HG02885 (cell line): ENCODE results near the gene CCDC3.
"Not testable (repeated sequence)": the region's sequence is repeated elsewhere in the genome, so short reads cannot be mapped to it uniquely, and the experiment has no call there.

ENCODE experiments used
- ATAC-seq: cut with Tn5 transposase; IDR thresholded peaks from one replicate; pipeline ENCODE4 v1.9.1; 2021; ENCODE audit warnings: mild to moderate bottlenecking; ENCODE audit not compliant: unreplicated experiment, poor library complexity

The CCDC3 gene

DNA sequence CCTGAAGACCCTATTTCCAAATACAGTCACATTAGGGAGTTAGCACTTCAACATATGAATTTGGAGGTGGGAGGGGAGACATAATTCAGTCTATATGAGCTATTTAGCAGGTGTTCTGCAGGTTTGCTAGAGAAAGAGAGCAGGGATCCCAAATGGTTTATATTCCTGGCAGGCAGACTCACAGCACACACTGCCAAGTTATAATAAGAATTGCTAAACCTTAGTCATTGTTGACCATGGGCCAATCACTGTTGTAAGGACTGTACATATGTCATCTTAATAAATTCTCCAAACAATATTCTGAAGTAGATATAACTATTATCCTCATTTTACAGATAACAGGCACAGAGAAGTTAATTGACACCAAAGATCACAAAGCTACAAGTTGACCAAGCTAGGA lies 1.5 kb upstream of the CCDC3 start:
- no peak for ATAC-seq

DNA sequence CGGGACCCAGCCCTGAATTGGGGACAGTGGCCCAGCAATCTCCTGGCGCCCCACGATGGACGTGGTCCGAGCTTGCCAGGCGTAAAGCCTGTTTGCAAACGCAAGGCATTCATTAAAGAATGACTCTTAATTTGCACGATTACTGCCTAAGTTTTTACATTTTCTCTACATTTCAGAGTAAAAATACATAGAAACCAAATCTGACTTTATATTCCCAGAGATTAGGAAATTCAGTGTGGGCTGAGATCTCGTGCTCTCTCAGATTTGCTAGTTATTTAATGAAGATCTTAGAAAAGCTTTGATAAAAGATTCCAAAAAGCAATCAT lies 337 bp upstream of the CCDC3 start:
- ATAC-seq: no peak

DNA sequence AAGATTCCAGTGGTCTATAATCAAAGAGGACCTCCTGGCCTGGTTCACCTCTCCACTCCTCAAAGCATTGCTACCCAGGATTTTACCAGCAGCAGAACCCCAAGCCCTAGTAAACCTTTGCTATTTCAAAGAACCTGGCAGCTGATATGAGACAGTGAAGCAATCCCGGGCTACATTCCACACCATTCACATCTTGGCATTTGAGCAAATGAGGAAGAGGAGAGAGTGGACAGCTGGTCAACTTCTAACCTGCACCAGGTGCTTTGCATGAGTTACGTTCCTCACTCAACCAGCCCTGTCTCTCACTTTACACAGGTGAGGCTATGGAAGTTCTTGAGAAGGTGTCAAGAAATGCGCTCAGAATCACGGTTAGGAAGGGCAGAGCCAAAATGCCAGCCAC lies 1.1 kb downstream of the CCDC3 start:
- ATAC-seq: no peak

DNA sequence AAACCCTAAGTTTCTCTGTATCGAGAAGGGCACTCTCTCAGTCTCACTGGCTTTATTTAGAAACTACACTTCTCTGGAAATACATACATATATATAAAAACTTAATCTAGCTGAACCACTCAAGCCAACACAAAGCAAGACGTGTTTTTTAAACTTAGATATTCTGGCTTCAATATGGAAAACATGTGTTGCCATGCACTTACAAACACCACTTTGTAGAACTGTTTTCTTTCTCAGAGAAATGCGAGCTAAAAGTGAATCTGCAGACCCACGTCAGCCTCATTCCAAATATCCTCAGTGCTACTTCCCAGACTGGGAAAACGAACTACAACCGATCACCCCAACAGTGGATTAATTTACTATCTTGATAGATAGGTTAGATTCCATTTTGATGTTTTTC lies 1.7 kb downstream of the CCDC3 start:
- ATAC-seq: no peak

DNA sequence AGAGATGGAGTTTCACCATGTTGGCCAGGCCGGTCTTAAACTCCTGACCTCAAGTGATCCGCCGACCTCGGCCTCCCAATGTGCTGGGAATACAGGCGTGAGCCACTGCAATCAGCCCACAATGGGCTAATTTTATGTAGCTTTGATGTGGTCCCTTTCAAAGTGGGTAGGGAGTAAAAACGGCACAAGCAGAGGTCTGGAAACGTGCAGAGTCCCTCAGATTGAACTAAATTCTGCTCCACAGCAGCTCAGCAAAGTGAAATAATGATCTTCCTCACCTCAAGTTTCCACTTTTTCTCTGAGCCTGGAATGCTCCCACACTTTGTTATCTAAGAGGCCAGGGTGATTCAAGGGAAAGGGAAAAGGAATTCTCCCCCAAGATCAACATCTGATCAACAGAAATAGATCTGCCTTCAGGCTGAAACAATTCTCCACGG lies 6.1 kb downstream of the CCDC3 start:
- no peak for ATAC-seq

DNA sequence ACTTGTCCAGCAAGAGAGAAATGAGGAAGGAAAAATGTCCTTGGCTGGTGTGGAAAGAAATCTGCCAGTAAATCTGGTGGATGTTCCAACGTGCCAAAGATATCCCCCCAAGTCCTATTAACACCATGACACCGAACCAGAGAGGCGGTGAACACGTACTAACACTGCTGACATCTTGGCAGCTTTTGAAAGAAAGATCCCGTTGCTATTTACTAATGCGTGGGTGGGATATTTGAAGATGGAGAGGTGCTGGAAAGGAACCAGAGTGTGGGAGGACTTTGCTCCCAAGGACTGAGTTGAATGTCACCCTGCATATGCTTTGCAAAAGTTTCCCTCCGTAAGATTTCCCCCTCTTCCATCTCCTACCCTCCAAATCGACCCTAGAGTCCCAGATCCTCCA lies 7.9 kb downstream of the CCDC3 start:
- no peak for ATAC-seq

DNA sequence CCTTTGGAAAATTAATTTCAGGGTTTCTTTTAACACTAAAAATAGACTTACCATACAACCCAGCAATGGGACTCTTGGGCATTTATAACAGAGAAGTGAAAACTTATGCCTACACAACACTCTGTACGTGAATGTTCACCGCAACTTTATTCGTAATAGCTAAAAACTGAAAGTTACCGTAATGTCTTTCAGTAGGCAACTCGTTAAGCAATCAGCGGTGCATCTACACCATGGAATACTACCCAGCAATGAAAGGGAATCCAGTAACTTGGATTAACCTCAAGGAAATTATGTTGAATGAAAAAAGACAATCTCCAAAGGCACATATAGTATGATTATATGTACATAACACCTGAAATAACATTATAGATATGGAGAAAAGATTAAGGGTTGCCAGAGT lies 16.2 kb downstream of the CCDC3 start:
- no peak for ATAC-seq

DNA sequence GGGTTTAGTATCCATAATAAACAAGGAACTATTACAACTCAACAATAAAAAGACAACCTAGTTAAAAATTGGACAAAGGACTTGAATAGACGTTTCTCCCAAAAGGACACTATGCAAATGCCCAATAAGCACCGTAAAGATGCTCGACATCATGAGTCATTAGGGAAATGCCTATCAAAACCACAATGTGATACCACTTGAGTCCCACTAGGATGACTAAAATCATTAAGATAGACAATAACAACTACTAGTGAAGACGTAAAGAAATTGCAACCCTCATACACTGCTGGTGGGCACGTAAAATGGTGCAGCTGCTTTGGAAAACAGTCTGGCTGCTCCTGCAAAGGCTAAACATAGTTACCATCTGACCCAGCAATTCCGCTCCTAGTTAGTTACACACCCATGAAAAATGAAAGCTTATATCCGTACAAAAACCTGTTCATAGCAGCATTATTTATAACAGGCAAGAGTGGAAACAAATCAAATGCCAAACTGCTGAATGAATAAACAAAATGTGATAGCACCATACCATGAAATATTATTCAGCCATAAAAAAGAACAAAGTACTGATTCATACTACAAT lies 17.3 kb downstream of the CCDC3 start:
- ATAC-seq: no peak

DNA sequence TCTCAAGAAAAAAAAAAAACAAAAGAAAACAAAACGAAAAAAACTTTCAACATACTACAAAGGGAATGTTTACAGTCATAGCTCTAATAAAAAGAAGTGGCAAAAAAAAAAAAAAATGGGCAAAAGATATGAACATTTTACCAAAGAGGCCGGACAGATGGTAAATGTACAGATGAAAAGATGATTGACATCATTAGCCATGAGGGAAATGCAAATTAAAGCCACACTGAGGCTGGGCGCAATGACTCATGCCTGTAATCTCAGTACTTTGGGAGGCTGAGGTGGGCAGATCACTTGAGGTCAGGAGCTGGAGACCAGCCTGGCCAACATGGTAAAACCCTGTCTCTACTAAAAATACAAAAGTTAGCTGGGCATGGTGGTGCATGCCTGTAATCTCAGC lies 17.9 kb downstream of the CCDC3 start:
- not testable (repeated sequence) for ATAC-seq

DNA sequence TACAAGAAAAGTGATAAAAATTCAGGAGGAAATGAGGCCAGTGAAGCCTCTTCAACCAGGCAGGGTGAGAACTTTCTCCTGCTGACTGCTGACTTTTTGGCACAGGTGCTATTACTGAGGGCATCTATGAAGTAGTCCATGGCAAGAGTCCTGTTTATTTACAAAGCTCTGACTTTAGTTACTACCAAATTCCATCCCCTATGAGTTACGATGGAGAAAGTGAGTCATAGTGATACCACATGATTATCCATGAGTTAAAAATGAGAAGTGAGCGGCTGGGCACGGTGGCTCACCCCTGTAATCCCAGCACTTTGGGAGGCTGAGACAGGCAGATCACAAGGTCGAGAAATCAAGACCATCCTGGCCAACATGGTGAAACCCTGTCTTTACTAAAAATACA lies 19.9 kb downstream of the CCDC3 start:
- ATAC-seq: no peak

DNA sequence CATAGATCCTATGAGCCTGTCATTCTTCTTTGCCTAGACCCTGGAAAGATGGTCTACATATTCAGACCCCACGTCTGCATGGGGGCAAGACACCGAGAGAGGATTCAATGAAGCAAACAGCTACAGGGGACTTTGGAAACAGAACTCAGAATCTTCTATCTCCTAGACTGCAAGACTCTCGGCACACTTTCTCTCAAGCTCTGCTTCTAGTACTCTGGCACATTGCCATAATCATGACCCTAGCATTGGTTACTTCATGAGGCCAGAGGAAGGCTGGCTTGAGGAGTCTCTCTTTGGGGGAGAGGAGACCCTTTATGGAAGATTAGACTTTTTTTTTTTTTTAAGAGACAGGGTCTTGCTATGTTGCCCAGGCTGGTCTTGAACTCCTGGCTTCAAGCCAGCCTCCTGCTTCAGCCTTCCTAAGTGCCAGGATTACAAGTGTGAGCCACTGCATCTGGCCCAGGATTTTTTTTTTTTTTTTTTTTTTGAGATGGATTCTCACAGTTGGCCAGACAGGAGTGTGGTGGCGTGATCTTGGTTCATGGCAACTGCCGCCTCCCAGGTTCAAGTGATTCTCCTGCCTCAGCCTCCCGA lies 20.7 kb downstream of the CCDC3 start:
- ATAC-seq: no peak

DNA sequence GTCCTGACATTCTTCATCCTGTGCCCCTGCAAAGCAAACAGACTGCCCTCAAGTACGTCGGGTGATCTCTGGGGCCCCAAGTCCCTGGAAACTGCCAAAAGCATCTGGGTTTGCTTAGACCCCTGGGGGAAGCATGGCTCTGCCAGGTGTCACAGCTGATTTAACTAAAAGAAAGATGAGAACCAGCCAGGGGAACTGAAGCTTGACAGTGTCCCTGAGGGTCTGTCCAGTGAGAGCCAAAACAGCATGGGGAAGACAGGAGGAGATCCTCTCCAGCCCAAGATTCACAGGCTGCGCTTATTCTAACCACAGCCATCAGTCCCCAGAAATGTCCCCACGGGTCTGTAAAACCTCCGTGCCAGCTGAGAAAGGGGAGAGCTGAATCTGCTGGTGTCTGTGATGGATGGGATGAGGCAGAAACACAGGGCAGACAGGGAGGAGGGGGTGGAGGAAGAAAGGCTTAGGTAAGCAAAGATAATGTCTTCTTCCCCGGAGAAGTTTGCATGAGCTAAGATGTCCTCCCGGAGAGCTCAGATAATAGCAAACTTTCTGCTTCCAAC lies 21.3 kb downstream of the CCDC3 start:
- ATAC-seq: no peak

DNA sequence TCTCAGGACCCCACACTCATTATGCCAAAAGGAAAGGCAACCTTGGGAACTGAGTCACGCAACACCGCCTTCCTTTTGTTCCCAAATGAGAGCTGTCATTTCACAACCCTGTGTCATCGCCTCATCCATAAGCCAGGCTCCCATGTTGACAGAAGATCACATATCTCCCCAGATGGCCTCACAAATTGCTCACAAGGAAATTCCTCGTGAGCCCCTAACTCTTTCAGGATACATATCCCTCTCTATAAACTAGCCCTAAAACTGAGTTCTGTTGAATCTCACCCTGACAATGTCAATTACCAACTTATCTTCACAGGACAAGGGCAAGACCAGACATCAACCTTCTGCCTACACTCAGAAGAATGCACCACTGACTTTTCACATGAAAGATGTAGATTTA lies 22.6 kb downstream of the CCDC3 start:
- no peak for ATAC-seq

DNA sequence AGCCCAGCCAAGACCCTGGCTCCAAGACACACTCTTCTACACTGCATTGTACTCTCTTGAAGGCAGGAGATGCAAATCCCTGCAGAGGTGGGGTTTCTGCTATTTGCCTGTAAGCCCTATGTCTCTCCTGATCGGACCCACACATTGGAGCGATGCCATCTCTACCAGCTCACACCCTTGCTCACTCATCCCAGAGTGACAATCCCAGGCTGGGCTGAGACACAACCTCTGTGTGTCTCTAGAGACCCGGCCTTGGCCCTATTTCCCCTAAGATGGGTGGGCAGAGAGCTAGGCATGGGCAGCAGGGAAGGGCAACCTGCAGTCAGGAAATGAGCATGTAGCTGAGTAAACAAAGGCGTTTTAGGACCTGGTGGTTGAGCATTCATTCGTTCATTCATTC lies 25.6 kb downstream of the CCDC3 start:
- ATAC-seq: no peak

DNA sequence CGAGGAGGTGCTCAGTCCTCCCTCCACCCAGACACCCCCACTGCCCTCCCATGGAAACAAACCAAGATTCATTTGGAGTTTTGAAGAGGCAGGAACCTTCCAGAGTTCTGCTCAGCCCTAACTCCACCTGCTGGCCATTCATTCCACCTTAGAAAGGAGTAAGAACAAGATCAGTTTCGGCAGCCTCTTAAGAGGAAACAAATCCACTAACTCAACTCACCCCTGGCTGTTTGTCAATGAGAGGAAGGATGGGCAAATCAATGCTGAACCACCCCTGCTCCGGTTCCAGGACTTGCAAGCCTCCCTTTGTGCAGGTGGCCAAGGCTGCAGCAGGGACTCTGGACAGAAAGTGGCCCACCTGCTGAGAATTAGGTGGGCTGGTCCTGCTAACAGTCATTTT lies 26.2 kb downstream of the CCDC3 start:
- no peak for ATAC-seq

DNA sequence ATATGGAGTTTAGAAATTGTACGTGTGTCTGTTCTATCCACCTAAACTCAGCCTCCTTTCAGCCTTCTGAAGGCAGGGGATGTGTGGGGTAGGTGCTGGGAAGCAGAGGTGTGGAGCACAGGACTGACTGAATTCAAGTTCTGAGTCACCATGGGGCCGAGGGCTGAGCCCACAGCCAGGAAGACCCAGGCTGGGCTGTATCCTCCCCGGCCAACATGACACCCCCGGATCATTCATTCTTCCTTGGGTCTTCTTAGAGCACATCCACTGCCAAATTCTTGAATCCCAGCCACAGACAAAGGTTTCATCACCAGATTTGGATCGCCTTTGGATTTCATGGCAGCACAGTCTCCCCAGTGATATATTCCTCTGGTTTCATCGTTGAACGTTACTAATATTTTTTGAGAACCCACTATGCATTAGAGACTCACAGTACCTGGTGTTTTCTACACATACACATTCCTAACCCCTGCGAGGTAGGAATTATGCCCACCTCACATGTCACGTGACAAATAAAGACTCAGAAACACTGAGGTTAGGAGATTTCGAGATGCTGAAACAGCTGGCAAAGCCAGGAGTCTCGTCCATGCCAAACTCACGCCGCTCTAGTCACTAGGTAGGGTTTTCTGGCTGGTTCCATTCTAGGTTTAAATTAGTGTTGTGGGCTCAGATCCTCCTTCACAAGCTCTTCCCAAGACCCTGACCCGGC lies 26.9 kb downstream of the CCDC3 start:
- no peak for ATAC-seq

DNA sequence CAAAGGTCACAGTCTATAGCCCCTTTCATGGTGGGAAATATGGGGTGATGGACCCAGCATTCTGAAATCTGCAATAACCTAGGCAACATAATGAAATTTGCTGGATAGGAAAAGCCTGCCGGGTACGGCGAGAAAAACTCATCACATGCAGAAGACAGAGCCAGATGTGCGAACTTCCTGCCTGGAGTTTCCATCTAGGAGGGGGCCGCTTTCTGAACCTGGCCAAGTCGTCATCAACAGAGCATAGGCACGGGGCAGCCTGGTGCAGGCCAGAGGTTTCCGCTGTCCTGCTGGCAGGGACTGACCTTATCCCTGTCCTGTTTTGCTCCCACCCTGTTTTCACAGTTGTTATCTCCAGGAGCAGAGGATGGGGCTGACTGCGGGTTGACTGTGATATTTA lies 27.4 kb downstream of the CCDC3 start:
- ATAC-seq: no peak

DNA sequence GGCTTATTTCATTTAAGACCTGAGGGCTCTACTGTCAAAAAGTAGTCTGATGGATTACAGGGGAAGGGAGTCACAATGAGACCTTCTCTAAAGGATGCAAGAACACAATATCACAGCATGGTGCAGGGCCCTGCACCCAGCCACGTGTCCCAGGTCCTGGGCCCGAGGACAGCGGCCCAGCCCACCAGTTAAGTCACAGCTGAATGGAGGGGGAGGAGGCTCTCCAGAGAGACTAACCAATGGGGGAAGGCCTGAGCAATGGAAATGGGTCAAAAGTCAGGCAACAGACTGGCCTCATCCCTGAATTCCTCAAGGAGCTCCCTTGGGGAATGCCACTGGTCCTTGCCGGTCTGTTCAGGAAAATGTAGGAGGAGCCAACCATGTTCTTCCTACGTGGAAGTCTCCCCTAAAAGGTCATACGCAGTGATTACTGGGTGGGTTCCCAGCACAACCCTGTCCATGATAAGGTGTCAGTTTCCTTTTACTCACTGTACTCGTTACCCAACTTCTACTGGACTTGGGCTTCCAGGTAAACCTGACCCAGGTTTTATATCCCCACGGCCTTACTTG lies 28.3 kb downstream of the CCDC3 start:
- no peak for ATAC-seq

DNA sequence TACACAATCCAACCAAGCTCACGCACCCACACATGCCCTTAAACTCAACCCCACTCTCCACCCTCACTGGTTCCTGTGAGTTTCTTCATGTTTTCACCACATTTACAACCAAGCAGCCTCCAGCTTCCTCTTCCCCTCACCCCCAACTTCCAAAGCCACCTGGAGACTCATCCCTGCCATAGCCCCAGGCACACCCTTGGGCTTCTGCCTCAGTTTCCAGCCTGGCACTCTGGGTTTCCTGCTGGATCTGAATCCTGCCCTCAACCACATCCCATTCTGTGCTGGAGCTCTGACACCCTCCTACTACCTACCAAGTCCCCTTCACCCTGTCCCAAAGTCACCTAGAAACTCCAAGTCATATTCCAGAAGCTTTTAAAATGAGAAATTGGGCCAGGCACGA lies 29.4 kb downstream of the CCDC3 start:
- no peak for ATAC-seq

DNA sequence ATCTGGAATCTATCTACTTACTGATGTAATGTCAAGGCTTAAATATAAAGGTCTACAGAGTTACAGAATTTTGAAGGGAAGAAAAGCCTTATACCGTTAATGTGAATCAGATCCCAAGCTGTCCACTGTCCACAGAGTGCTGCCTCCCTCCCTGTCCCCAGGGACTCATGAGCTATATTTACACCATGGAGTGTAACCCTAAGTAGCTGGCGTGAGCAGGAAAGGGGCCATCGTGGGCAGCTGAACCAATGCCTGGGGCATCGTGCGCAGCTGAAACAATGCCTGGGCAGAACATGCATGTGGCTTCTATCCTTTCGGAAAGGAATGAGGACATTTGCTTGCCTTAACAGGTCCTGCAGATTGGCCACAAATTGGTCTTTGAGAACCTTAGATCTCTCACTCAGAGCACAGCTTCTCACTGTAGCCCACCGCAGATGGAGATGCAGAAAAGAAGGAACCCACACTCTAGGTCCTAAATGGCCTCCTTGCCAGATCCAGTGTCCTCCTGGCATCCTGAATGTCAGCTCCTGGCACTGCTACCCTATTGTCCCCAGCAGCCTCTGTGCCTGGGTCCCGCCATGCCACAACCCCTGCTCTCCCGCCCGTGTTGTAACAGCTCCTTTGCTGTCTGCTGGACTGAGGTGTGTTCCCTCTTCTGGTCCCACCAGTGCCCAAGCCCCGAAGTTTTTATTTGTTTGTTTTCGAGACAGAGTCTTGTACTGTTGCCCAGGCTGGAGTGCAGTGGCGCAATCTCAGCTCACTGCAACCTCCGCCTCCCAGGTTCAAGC lies 30.3 kb downstream of the CCDC3 start:
- ATAC-seq: no peak

DNA sequence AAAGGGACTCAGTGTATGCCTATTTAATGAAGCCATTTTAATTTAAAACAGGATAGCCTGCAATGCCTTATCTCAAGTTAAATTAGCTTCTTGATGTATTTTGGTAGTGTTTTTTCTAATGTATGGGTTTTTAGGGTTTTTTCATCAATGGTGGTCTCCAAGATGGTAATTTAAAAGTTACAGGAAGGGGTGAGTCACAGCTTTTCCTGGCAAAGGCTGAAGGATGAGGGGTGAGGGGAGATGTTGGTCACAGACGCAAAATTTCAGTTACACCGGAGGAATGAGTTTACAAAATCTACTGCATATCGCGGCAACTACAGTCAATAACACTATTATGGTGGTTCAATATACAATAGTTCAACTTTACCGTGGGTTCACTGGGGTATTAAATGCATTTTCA lies 31.6 kb downstream of the CCDC3 start:
- ATAC-seq: no peak
